Breast epithelium (tissue), 4 donors: Measurements from ENCODE around the gene BLNK. TPM values are rescaled to one million over a fixed set of nuclear protein-coding genes. Genes with fewer than 3 reads are reported as not detected.

ENCODE experiments used
- DNase-seq, 2 donors: peaks; one replicate each; pipeline ENCODE4 v3.0.0-alpha.2; 2019; ENCODE audit warnings: low spot score in 2 of 2
- H3K27ac ChIP-seq, 2 donors: fragments of 200-600 bp; sonication (generic) in 1 of 2; one replicate each; pipeline ENCODE4 v1.5.1; 2016 to 2019; ENCODE audit warnings: mild to moderate bottlenecking in 1 of 2
- H3K27me3 ChIP-seq, 2 donors: fragments of 200-600 bp; sonication (generic) in 1 of 2; one replicate each; pipeline versions ENCODE4 v1.5.1 to v1.6.0; 2017 to 2019; ENCODE audit warnings: control low read depth in 1 of 2, mild to moderate bottlenecking in 1 of 2
- H3K36me3 ChIP-seq: fragments of 200-600 bp; one replicate; pipeline ENCODE4 v1.5.1; 2019
- H3K4me1 ChIP-seq, 2 donors: fragments of 200-600 bp; sonication (generic); one replicate each; pipeline ENCODE4 v1.5.1; 2016 to 2019; ENCODE audit warnings: control low read depth in 1 of 2
- H3K4me3 ChIP-seq, 3 donors: fragments of 200-600 bp; sonication (generic); 1 replicate in 2 of 3; 2 replicates in 1 of 3; pipeline ENCODE4 v1.5.1; 2016 to 2019; ENCODE audit warnings: mild to moderate bottlenecking in 3 of 3, moderate library complexity in 2 of 3
- H3K9me3 ChIP-seq, 2 donors: fragments of 200-600 bp; sonication (generic) in 1 of 2; one replicate each; pipeline ENCODE4 v1.5.1; 2016 to 2019; ENCODE audit warnings: control low read depth in 1 of 2
- POLR2A ChIP-seq: fragments of 450-650 bp; IDR thresholded peaks from one replicate; pipeline ENCODE4 v1.6.1; 2016; ENCODE audit warnings: antibody characterized with exemption, mild to moderate bottlenecking, moderate library complexity
- POLR2AphosphoS5 ChIP-seq, 3 donors: sonication (generic); formaldehyde crosslinking; IDR thresholded peaks; one replicate each; pipeline ENCODE4 v1.6.1; 2017; ENCODE audit warnings: antibody characterized with exemption in 3 of 3
- intact Hi-C: fragments of 100-400 bp; cut with DNase I; formaldehyde crosslinking; loops from one replicate; pipeline ENCODE4 v1.15.1; 2023; ENCODE audit warnings: low total_unique reads
- total RNA-seq, 3 donors: library from RNA; depleted of rRNA; stranded (reverse); fragments of >200 nt; gene quantifications; one replicate each; pipeline ENCODE4 v1.1.0, GENCODE V29; 2016
- TF ChIP-seq, protein P1 (sequence below), 3 donors: fragments of 450-650 bp; IDR thresholded peaks; one replicate each; pipeline ENCODE4 v1.5.1; 2016 to 2017; ENCODE audit warnings: antibody characterized with exemption in 3 of 3, mild to moderate bottlenecking in 3 of 3, moderate library complexity in 3 of 3

Gene BLNK
- total RNA-seq, 3 donors from 2014 or later, result 2.9 to 16.0 (median 13.4) TPM

DNA sequence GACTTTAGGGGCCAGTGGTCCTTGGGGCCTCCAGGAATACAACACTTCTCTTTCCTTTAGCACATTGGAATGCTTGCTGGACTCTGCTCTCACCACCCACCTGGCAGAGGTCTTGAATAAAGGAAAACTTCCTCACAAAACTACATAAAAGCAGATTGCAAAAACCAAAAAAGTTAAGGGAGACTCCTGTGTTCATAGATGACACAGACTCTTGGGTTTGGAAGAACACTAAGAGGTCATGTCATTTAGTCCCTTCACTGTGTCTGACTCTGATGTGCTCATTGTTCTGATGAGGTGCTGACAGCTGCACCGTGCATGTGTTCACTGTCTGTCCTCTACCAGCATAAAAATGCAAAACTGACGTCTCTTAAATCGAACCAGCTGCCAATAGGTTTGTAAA, 11.4 kb downstream of the BLNK start:
- Histone ChIP-seq H3K4me1 (no peaks in the 10 kb centered on the region), H3K27me3 (no peaks in the 10 kb centered on the region), H3K9me3 (no peaks in the 10 kb centered on the region), H3K27ac (peak overlapping the region in 1 of 2 donors; percentile 22), H3K4me3 (no peak overlapping the region), H3K36me3 (no peaks in the 10 kb centered on the region)
- DNase-seq, result no peak
- intact Hi-C loops, result no loop called here
- TF ChIP-seq POLR2A, result no peak
- TF ChIP-seq, protein P1, sequence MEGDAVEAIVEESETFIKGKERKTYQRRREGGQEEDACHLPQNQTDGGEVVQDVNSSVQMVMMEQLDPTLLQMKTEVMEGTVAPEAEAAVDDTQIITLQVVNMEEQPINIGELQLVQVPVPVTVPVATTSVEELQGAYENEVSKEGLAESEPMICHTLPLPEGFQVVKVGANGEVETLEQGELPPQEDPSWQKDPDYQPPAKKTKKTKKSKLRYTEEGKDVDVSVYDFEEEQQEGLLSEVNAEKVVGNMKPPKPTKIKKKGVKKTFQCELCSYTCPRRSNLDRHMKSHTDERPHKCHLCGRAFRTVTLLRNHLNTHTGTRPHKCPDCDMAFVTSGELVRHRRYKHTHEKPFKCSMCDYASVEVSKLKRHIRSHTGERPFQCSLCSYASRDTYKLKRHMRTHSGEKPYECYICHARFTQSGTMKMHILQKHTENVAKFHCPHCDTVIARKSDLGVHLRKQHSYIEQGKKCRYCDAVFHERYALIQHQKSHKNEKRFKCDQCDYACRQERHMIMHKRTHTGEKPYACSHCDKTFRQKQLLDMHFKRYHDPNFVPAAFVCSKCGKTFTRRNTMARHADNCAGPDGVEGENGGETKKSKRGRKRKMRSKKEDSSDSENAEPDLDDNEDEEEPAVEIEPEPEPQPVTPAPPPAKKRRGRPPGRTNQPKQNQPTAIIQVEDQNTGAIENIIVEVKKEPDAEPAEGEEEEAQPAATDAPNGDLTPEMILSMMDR (IDR thresholded peaks at IDR 0.05), result no peak
- no peak for TF ChIP-seq POLR2AphosphoS5 (IDR thresholded peaks at IDR 0.05)

DNA sequence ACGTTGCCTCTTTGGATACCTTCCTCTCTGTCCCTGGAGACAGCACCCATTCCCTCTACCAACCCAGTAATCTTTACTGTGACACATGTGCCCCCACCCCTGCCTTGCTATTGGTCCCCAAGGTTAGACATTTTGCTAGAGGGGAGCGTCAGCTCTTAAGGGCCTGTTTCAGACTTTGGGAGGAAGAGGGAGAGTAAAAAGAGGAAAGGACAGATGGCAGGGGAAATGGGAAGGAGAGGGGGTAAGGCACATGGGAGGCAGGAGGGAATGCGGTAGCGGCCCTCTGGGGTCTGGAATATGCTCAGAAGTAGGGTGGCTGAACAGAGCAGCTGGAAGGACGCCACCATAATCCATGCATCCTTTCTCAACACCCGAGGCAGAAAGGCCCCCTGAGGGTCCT, 12.2 kb downstream of the BLNK start:
- DNase-seq, result no peak
- no peaks in the 10 kb centered on the region for H3K36me3 ChIP-seq
- TF ChIP-seq POLR2AphosphoS5 (IDR thresholded peaks at IDR 0.05), result no peak
- TF ChIP-seq POLR2A, result no peak
- TF ChIP-seq, protein P1 (IDR thresholded peaks at IDR 0.05), result no peak
- no peaks in the 10 kb centered on the region for H3K4me1 ChIP-seq
- H3K27ac ChIP-seq, result no peak overlapping the region
- H3K27me3 ChIP-seq, result no peaks in the 10 kb centered on the region
- no peaks in the 10 kb centered on the region for H3K9me3 ChIP-seq
- no peak overlapping the region for H3K4me3 ChIP-seq
- intact Hi-C loops, result no loop called here

DNA sequence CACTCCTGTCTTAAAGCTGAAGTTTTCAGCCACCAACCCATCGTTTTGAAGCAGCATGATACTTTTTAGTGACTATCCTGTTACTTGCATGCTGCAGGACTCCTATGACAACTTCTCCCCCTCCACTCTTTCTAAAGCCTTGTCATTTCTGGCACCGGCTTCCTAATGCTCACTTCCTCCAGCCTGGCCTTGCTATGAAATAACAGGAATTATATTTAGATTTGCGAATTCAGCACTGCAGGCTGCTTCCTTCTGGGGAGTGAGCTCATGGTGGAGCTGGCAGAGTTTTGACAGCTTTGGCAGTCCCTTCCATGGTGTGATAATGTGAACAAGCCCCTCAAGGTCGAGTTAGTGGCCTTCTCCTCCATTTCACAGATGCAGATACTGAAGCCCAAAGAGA, 13.4 kb downstream of the BLNK start:
- no peaks in the 10 kb centered on the region for H3K4me1 ChIP-seq
- no peaks in the 10 kb centered on the region for H3K27me3 ChIP-seq
- intact Hi-C loops, result no loop called here
- H3K9me3 ChIP-seq, result no peaks in the 10 kb centered on the region
- TF ChIP-seq POLR2A (no peak), POLR2AphosphoS5 (IDR thresholded peaks at IDR 0.05) (no peak)
- TF ChIP-seq, protein P1 (IDR thresholded peaks at IDR 0.05), result no peak
- DNase-seq, result no peak
- no peak overlapping the region for H3K4me3 ChIP-seq
- no peak overlapping the region for H3K27ac ChIP-seq
- no peaks in the 10 kb centered on the region for H3K36me3 ChIP-seq

DNA sequence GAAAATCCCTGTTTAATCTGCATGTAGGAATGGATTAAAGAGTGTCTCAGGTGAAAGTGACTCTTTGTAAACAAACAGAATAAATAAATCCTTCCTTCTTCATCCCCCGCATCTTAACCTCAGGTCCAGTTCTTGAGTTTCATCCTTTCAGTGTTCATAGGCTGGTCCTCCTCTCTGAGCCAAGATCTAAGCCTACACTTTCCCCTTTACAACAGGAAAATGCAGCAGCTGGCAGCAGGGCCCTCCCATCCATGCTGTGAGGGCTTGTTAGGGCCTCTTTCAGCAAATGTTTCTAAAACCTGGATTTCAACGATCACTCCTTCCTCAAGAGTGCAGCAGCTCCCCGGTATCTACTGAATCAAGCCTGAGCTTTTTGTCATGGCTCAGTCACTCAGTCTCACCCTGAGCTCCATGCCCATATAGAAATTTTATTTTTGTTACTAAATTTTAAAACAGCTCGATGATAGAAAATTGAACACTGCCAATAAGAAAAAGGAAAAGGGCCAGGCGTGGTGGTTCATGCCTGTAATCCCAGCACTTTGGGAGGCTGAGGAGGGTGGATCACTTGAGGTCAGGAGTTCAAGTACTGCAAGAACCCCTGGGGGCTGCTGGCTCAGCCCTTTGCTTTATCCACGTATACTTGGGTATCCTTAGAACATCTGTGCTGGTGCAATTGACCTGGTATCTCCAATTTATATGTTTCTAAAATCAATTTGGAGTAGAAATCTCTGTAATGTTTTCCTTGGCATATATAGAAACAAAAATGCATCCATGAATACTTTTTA, 15.6 kb downstream of the BLNK start:
- TF ChIP-seq POLR2A, result no peak
- TF ChIP-seq, protein P1 (IDR thresholded peaks at IDR 0.05), result no peak
- no peak for TF ChIP-seq POLR2AphosphoS5 (IDR thresholded peaks at IDR 0.05)
- H3K27me3 ChIP-seq, result no peaks in the 10 kb centered on the region
- H3K4me3 ChIP-seq, result no peak overlapping the region
- H3K27ac ChIP-seq, result peak overlapping the region in 1 of 2 donors; percentile 29
- intact Hi-C loops, result no loop called here
- no peak for DNase-seq
- no peaks in the 10 kb centered on the region for H3K4me1 ChIP-seq
- no peaks in the 10 kb centered on the region for H3K9me3 ChIP-seq
- no peaks in the 10 kb centered on the region for H3K36me3 ChIP-seq

DNA sequence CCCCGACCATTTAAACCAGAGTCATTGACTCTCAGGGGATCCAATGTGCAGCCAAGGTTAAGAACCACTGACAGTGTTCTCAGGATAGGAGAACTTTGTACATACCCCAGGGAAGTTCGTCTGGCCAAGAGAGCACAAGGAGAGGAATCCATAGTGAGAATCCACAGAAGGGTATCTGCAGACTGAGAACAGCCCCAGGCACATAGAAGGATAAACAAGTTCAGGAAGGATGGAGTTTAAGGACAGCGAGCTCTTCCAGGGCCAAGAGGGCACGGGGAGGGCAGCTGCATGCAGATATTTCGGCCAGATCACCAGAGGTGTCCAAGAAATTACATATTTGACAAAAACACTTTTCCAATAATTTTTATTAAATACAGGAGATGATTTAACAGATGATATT, 16.4 kb downstream of the BLNK start:
- Histone ChIP-seq H3K27me3 (no peaks in the 10 kb centered on the region), H3K4me3 (no peak overlapping the region), H3K27ac (no peak overlapping the region), H3K36me3 (no peaks in the 10 kb centered on the region), H3K9me3 (no peaks in the 10 kb centered on the region), H3K4me1 (no peaks in the 10 kb centered on the region)
- TF ChIP-seq, protein P1 (IDR thresholded peaks at IDR 0.05), result no peak
- no peak for TF ChIP-seq POLR2A
- no peak for TF ChIP-seq POLR2AphosphoS5 (IDR thresholded peaks at IDR 0.05)
- intact Hi-C loops, result no loop called here
- no peak for DNase-seq
